HG03108 (cell line): ENCODE data around the gene RALBP1.
"Not testable (repeated sequence)": the region's sequence is repeated elsewhere in the genome, so short reads cannot be mapped to it uniquely, and the experiment has no call there.

ENCODE experiments used
- ATAC-seq: cut with Tn5 transposase; IDR thresholded peaks from one replicate; pipeline ENCODE4 v1.9.1; 2021; ENCODE audit warnings: moderate library complexity; ENCODE audit not compliant: unreplicated experiment

The RALBP1 gene

GRCh38 chr18:9474983-9475642 lies at the start of gene RALBP1:
RALBP1 (plus strand) TSS chr18:9475513; CDS start chr18:9513046, 37,533 bp downstream.
- ATAC-seq, result peak; percentile 92

GRCh38 chr18:9426753-9427152 lies 48.6 kb upstream of the RALBP1 start:
- no peak for ATAC-seq

- no peak for ATAC-seq
Measured at GRCh38 chr18:9428301-9428706, 47.0 kb upstream of the RALBP1 start.

GRCh38 chr18:9428862-9429661 lies 46.3 kb upstream of the RALBP1 start:
- no peak for ATAC-seq

GRCh38 chr18:9429662-9429993 lies 45.7 kb upstream of the RALBP1 start:
- no peak for ATAC-seq

- not testable (repeated sequence) for ATAC-seq
Measured at GRCh38 chr18:9430315-9430714, 45.0 kb upstream of the RALBP1 start.

GRCh38 chr18:9431296-9431695 lies 44.0 kb upstream of the RALBP1 start:
- no peak for ATAC-seq

- not testable (repeated sequence) for ATAC-seq
Measured at GRCh38 chr18:9433122-9433521, 42.2 kb upstream of the RALBP1 start.

GRCh38 chr18:9433671-9434121 lies 41.6 kb upstream of the RALBP1 start:
- no peak for ATAC-seq

- no peak for ATAC-seq
Measured at GRCh38 chr18:9434122-9434701, 41.1 kb upstream of the RALBP1 start.

- ATAC-seq, result no peak
Measured at GRCh38 chr18:9435041-9435440, 40.3 kb upstream of the RALBP1 start.

- no peak for ATAC-seq
Measured at GRCh38 chr18:9436206-9436929, 38.9 kb upstream of the RALBP1 start.

GRCh38 chr18:9437021-9437437 lies 38.3 kb upstream of the RALBP1 start:
- ATAC-seq, result no peak

GRCh38 chr18:9437672-9438071 lies 37.6 kb upstream of the RALBP1 start:
- ATAC-seq, result no peak

GRCh38 chr18:9441061-9441460 lies 34.3 kb upstream of the RALBP1 start:
- ATAC-seq, result no peak

- ATAC-seq, result no peak
Measured at GRCh38 chr18:9444549-9444948, 30.8 kb upstream of the RALBP1 start.

GRCh38 chr18:9446839-9447238 lies 28.5 kb upstream of the RALBP1 start:
- ATAC-seq, result no peak

- ATAC-seq, result no peak
Measured at GRCh38 chr18:9447334-9447733, 28.0 kb upstream of the RALBP1 start.

- no peak for ATAC-seq
Measured at GRCh38 chr18:9449600-9450414, 25.5 kb upstream of the RALBP1 start.

- ATAC-seq, result not testable (repeated sequence)
Measured at GRCh38 chr18:9450920-9451319, 24.4 kb upstream of the RALBP1 start.
